Ishikawa (cell line): ENCODE results near the gene SSH2.

Experiments used
- CEBPB ChIP-seq: IDR thresholded peaks from 2 replicates; pipeline ENCODE4 v1.6.1; 2012
- CREB1 ChIP-seq: IDR thresholded peaks from 2 replicates; pipeline ENCODE4 v1.6.1; 2012; ENCODE audit warnings: low read depth
- EGR1 ChIP-seq: IDR thresholded peaks from 2 replicates; pipeline ENCODE4 v1.6.1; 2012
- EP300 ChIP-seq: IDR thresholded peaks from 2 replicates; pipeline ENCODE4 v1.6.1; 2012; ENCODE audit warnings: borderline replicate concordance
- FOXM1 ChIP-seq: IDR thresholded peaks from 2 replicates; pipeline ENCODE4 v1.6.1; 2012; ENCODE audit warnings: low read depth, borderline replicate concordance
- NFIC ChIP-seq: IDR thresholded peaks from 2 replicates; pipeline ENCODE4 v1.6.1; 2012
- RAD21 ChIP-seq: IDR thresholded peaks from 2 replicates; pipeline ENCODE4 v1.6.1; 2012; ENCODE audit warnings: low read depth
- REST ChIP-seq: IDR thresholded peaks from 2 replicates; pipeline ENCODE4 v1.6.1; 2012; ENCODE audit warnings: low read depth, mild to moderate bottlenecking
- TAF1 ChIP-seq: IDR thresholded peaks from 2 replicates; pipeline ENCODE4 v1.6.1; 2012; ENCODE audit warnings: low read depth, mild to moderate bottlenecking
- TCF12 ChIP-seq: IDR thresholded peaks from 2 replicates; pipeline ENCODE4 v1.6.1; 2012; ENCODE audit warnings: low read depth
- TEAD4 ChIP-seq: IDR thresholded peaks from 2 replicates; pipeline ENCODE4 v1.6.1; 2012
- YY1 ChIP-seq: IDR thresholded peaks from 2 replicates; pipeline ENCODE4 v1.6.1; 2012; ENCODE audit warnings: low read depth
- ZBTB7A ChIP-seq: IDR thresholded peaks from 2 replicates; pipeline ENCODE4 v1.6.1; 2012; ENCODE audit warnings: low read depth
- TF ChIP-seq, protein P1 (sequence below): IDR thresholded peaks from 2 replicates; pipeline ENCODE4 v1.6.1; 2012
- TF ChIP-seq, protein P2 (sequence below): IDR thresholded peaks from 2 replicates; pipeline ENCODE4 v1.6.1; 2012

The SSH2 gene

GRCh38 chr17:29645515-29646051 is 284.4 kb downstream of the SSH2 start:
- TF ChIP-seq ZBTB7A (no peak), REST (no peak), YY1 (no peak), FOXM1 (no peak), TCF12 (no peak), EGR1 (no peak), NFIC (no peak), TAF1 (no peak)
- TF ChIP-seq, protein P1, sequence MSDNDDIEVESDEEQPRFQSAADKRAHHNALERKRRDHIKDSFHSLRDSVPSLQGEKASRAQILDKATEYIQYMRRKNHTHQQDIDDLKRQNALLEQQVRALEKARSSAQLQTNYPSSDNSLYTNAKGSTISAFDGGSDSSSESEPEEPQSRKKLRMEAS = no peak

GRCh38 chr17:29643817-29644160 is 286.2 kb downstream of the SSH2 start:
- no peak for TF ChIP-seq EGR1
- TF ChIP-seq TAF1 = no peak
- TF ChIP-seq RAD21 = no peak
- no peak for TF ChIP-seq NFIC

DNA sequence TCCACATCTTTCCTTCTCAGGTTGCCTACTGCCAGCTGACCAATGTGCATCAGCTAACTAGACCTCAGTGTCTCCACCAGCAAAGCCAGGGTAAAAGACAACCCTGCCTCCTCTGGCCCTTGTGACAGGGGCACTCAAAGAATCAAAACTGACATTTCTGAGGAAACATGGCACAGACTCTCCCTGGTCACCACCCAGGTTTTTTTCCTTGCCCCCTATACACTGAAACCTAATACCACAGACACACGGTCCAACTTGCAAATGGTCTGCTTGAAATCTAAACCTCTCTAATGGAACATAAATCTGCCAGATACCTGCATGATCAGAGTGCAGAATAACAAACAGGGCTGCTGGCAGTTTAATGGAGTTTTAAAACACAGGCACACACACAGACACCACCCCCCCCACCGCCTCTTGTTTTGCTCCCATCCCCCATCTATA is 287.8 kb downstream of the SSH2 start:
- TF ChIP-seq REST (no peak), TEAD4 (0 out of 2 replicates have a peak, but pooled peaks have one; percentile 8), RAD21 (no peak), TCF12 (peak; percentile 68), EGR1 (no peak), YY1 (no peak), FOXM1 (no peak), ZBTB7A (no peak), NFIC (peak; percentile 65), CEBPB (peak; percentile 18; the same call in 1 of the 2 replicates), TAF1 (no peak), CREB1 (no peak), EP300 (peak; percentile 62; the same call in 1 of the 2 replicates)
- TF ChIP-seq, protein P2, sequence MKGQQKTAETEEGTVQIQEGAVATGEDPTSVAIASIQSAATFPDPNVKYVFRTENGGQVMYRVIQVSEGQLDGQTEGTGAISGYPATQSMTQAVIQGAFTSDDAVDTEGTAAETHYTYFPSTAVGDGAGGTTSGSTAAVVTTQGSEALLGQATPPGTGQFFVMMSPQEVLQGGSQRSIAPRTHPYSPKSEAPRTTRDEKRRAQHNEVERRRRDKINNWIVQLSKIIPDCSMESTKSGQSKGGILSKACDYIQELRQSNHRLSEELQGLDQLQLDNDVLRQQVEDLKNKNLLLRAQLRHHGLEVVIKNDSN = peak; percentile 24; the same call in 1 of the 2 replicates
- TF ChIP-seq, protein P1 = 0 out of 2 replicates have a peak, but pooled peaks have one; percentile 13

DNA sequence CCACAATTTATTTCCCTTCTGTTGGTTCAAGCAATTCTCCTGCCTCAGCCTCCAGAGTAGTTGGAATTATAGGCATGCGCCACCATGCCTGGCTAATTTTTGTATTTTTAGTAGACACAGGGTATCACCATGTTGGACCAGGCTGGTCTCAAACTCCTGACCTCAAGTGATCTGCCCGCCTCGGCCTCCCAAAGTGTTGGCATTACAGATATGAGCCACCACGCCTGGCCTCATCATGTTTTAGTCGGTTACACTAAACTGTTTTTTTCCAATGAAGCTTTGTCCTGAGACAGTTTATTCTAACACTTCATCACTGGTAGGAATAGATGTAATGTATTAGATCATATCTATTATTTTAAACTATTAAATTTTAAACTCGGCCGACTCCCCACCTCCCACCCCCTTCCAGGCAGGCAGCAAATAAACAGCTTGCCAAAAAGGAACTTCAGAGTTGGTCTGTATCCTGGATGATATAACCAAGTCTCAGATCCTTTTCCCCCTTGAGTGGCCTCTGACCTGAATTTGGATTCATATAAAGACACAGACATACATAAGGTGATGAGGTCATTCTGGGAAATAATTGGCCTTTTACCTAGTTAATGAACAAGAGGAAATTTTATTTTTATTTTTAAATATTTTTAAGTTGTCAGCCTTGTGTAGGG is 288.9 kb downstream of the SSH2 start:
- TF ChIP-seq, protein P2 = no peak
- TF ChIP-seq YY1 (no peak), EGR1 (no peak), RAD21 (no peak), CEBPB (no peak), TEAD4 (no peak), FOXM1 (no peak), ZBTB7A (no peak), NFIC (no peak), TCF12 (no peak), REST (no peak), EP300 (no peak), CREB1 (no peak), TAF1 (no peak)
- TF ChIP-seq, protein P1 = no peak
